ENCODE results near the gene SH2D7.

The SH2D7 gene

DNA sequence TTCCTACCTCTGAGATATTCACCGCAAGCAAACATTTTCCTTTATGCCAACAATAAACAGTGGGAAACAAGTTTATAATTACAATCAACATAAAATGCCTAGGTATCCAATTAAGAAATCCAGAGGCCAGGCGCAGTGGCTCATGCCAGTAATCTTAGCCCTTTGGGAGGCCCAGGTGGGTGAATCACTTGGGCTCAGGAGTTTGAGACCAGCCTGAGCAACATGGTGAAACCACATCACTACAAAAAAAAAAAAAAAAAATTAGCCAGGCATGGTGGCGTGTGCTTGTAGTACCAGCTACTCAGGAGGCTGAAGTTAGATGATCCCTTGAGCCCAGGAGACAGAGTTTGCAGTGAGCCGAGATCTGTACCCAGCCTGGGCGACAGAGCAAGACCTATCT, 32.1 kb upstream of the SH2D7 start:
- no peak for DNase-seq (ENCODE audit: low read depth)
- no peak overlapping the region for H3K4me3 ChIP-seq (ENCODE audit: low read length)
- TF ChIP-seq, protein P1, sequence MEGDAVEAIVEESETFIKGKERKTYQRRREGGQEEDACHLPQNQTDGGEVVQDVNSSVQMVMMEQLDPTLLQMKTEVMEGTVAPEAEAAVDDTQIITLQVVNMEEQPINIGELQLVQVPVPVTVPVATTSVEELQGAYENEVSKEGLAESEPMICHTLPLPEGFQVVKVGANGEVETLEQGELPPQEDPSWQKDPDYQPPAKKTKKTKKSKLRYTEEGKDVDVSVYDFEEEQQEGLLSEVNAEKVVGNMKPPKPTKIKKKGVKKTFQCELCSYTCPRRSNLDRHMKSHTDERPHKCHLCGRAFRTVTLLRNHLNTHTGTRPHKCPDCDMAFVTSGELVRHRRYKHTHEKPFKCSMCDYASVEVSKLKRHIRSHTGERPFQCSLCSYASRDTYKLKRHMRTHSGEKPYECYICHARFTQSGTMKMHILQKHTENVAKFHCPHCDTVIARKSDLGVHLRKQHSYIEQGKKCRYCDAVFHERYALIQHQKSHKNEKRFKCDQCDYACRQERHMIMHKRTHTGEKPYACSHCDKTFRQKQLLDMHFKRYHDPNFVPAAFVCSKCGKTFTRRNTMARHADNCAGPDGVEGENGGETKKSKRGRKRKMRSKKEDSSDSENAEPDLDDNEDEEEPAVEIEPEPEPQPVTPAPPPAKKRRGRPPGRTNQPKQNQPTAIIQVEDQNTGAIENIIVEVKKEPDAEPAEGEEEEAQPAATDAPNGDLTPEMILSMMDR (conservative IDR thresholded peaks at IDR 0.05; ENCODE audit: low read length), result no peak

DNA sequence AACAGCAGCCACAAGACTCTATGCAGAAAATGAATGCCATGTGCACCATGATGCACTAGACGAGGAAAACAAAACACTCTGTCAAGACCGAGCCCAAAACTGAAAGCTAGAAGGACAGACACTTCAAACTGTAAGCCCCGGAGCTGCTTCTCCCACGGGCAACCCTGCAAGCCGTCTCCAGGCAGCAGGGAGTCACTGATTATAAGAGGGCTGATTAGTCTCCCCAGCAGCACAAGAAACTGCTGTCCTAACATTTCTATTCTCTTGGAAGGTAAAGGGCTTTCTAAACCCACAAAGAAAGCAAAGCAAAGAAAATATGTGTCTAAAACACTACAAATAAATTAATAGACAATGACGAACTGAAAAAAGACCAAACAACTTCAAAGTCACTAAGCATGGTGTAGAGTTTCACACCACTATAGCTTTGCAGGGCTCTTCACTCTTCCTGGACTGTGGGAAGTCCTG, 30.4 kb upstream of the SH2D7 start:
- peak overlapping the region; percentile 37 for H3K4me3 ChIP-seq (ENCODE audit: low read length)
- peak; percentile 54 for DNase-seq (ENCODE audit: low read depth)
- TF ChIP-seq, protein P1 (conservative IDR thresholded peaks at IDR 0.05; ENCODE audit: low read length), result no peak

DNA sequence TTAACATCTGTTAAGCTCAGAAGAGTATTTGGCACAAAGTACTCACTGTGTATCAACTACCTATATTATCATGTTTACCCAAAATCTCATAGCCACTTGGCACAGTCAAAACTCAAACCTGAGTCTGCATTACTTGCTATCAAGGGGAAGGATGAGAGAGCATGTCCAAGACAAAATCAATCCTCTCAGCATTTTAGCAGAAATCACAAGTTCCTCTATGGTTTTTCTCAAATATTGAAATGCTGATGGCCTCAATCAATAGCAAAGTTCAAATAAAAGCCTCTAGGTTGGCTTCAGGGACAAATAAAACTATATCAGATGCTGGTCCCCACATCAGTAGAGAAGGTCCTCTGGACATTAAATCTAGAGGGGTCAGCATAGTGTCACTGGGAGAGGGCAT, 29.1 kb upstream of the SH2D7 start:
- TF ChIP-seq, protein P1 (conservative IDR thresholded peaks at IDR 0.05; ENCODE audit: low read length), result no peak
- DNase-seq (ENCODE audit: low read depth), result no peak
- no peak overlapping the region for H3K4me3 ChIP-seq (ENCODE audit: low read length)

DNA sequence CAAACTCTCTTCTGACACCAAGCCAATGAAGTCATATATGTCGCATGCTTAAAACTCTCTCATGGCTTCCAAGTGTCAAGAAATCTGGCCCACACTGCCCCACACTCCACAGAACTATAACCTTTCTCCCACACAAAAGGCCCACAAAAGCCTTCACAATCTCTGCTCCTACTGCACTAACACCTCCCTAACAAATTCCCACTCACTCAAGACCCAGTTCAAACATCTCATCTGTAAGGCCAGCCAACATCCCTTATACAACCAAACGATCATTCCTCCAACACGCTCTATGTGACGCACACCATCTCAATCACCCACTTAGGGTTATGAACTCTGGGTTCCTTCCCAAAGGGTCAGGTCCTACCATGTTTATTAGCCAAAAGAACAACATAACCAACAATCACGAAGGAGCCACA, 28.4 kb upstream of the SH2D7 start:
- H3K4me3 ChIP-seq (ENCODE audit: low read length), result no peak overlapping the region
- peak; percentile 79 for DNase-seq (ENCODE audit: low read depth)
- TF ChIP-seq, protein P1 (conservative IDR thresholded peaks at IDR 0.05; ENCODE audit: low read length), result no peak

DNA sequence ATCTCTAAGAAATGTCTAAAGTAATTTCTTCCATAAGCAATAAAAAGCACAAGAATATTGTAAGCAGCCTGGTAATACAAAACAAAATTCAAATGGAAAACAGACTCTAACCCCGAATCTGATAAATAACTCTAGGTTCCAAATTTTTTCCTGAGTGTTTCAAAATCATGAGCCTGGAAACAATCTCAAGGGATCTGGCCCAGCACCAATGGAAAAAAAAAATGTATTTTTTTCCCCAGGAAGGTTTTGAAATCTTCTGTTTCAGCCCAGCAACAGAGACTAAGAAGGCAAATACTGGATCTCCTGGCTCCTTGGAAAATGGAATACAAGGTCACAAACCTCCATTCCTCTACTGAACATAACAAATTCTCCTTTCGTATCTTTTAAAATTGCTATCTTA, 27.8 kb upstream of the SH2D7 start:
- peak; percentile 87 for DNase-seq (ENCODE audit: low read depth)
- TF ChIP-seq, protein P1 (conservative IDR thresholded peaks at IDR 0.05; ENCODE audit: low read length), result no peak
- H3K4me3 ChIP-seq (ENCODE audit: low read length), result no peak overlapping the region

GRCh38 chr15:78065284-78065872, 27.0 kb upstream of the SH2D7 start:
- peak overlapping the region; percentile 33 for H3K4me3 ChIP-seq (ENCODE audit: low read length)
- TF ChIP-seq, protein P1 (conservative IDR thresholded peaks at IDR 0.05; ENCODE audit: low read length), result no peak
- DNase-seq (ENCODE audit: low read depth), result peak; percentile 100

Data from AG10803 (cell line).